HTERT RPE-1 (cell line): ENCODE results near the gene KXD1.
"Not testable (repeated sequence)": the region's sequence is repeated elsewhere in the genome, so short reads cannot be mapped to it uniquely, and the experiment has no call there.

Experiments used
- in situ Hi-C: fragments of 300-500 bp; cut with MboI; formaldehyde crosslinking; loops from 4 replicates; pipeline ENCODE4 v1.14.3; 2020; ENCODE audit warnings: low sequenced_read_pairs

KXD1 gene

DNA sequence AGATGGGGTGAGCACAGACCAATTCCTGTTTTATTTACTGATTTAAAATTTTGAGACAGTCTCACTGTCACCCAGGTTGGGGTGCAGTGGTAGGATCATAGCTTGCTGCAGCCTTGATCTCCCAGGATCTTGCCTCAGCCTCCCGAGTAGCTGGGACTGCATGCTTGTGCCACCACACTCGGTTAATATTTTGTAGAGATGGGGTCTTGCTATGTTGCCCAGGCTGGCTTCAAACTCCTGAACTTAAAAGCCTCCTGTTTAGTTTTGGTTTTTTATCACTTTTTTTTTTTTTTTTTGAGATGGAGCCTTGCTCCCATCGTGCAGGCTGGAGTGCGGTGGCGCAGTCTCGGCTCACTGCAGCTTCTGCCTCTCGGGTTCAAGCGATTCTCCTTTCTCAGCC is 18.7 kb downstream of the KXD1 start:
- in situ Hi-C loops: no loop called here

GRCh38 chr19:18577365-18577914 is 19.8 kb downstream of the KXD1 start:
- in situ Hi-C loops: no loop called here

DNA sequence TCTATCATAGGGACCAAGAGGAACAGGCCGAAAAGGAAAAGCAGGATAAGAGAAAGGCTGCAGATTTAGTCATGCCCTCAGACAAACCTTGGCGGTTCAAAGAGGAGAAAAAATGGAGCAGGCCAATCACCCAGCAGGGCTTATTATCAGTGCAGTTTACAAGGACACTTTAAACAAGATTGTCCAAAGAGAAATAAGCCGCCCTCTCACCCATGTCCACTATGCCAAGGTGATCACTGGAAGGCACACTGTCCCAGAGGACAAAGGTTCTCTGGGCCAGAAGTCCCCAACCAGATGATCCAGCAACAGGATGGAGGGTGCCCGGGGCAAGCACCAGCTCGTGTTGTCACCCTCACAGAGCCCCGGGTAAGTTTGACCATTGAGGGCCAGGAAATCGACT is 22.6 kb downstream of the KXD1 start:
- in situ Hi-C loops: no loop called here

GRCh38 chr19:18586306-18586705 is 28.6 kb downstream of the KXD1 start:
- in situ Hi-C loops: no loop called here

DNA sequence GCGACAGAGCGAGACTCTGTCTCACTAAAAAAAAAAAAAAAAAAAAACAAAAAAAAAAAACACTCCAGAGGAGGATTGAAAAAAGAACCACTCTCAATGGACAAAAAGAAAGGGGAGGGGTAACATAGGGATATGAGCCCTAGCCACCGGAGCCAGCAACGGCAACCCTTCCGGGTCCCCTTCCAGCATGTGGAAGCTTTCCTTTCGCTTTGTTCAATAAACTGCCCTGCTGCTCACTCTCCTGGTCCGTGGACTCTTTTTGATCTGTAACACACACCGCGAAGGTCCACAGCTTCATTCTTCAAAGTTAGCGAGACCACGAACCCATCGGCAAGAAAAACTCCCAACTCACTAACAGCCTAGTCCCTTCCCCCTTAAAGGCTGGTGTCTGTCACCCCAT is 29.9 kb downstream of the KXD1 start:
- in situ Hi-C loops: no loop called here

DNA sequence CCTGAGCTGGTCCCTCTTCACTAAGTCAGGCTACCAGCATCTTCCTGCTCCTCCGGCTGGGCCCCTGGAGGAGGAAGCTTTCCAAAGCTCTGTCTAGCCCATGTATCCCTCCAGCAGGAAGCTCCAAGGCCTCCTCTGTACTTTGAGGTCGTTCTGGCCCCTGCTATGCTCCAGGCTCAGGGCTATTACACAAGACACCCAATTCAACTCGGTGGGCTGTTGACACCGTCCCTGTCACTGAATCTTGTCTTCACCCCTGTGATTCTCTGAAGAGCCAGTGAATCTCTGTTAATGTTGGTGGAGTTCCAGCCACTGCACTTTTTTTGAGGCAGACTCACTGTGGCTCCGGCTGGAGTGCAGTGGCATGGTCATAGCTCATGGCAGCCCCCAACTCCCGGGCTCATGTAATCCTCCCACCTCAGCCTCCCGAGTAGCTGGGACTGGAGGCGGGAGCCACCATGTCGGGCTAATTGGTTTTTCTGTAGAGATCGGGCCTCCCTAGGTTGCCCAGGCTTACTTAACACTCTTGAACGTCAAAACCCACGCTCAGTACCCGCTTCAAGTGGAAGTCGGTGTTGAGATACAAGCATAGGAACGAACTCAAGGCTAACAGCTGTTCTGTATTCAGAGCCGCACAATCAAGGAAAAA is 30.4 kb downstream of the KXD1 start:
- in situ Hi-C loops: no loop called here

DNA sequence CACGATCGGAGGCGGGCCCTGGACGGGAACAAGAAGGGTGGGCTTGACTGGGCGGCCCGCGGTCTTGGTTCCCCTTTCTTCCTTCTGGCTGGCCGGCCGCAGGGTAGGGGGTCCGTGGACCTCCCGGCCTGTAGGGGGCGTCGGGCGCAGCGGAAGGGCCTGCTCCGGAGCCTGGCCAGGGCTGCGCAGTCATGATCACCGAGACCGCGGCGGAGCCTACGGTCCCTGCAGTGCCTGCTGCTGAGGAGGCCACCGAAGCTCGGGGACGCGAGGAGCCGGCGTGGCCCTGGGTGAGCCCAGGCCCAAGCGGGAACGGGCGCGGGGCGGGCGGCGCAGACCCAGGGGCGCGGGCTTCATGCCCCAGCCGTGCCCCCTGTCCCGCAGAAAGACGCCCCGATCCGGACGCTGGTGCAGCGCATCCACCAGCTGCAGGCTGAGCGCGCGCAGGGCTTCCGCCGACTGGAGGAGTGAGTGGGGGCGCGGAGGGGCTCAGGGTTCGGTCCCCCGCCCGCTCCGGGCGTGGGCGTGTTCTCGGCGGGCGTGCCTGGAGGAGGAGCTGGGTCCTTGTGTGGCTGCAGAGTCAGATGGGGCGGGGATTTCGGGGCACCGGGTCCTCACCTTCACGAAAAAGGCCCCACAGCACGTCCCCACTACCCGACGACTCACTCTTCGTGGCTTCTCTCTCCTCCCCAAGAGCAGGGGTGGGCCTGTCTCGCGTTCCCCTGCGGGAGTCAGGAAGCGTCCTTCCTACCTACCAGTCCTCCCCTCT is 31.1 kb downstream of the KXD1 start, which contains the start of gene REX1BD:
Gene REX1BD (plus strand): TSS at position 188 of the 769 bp plus-strand sequence. CDS start 4 bp downstream, at position 192.
- in situ Hi-C loops: no loop called here

GRCh38 chr19:18589380-18590272 is 32.0 kb downstream of the KXD1 start:
- in situ Hi-C loops: no loop called here

- in situ Hi-C loops: no loop called here
Measured at GRCh38 chr19:18590273-18591272, 32.9 kb downstream of the KXD1 start.

- in situ Hi-C loops: no loop called here
Measured at GRCh38 chr19:18591735-18592385, 34.2 kb downstream of the KXD1 start.

- in situ Hi-C loops: not testable (repeated sequence)
Measured at GRCh38 chr19:18592732-18593131, 35.1 kb downstream of the KXD1 start.

- in situ Hi-C loops: no loop called here
Measured at GRCh38 chr19:18593367-18594095, 35.9 kb downstream of the KXD1 start.

DNA sequence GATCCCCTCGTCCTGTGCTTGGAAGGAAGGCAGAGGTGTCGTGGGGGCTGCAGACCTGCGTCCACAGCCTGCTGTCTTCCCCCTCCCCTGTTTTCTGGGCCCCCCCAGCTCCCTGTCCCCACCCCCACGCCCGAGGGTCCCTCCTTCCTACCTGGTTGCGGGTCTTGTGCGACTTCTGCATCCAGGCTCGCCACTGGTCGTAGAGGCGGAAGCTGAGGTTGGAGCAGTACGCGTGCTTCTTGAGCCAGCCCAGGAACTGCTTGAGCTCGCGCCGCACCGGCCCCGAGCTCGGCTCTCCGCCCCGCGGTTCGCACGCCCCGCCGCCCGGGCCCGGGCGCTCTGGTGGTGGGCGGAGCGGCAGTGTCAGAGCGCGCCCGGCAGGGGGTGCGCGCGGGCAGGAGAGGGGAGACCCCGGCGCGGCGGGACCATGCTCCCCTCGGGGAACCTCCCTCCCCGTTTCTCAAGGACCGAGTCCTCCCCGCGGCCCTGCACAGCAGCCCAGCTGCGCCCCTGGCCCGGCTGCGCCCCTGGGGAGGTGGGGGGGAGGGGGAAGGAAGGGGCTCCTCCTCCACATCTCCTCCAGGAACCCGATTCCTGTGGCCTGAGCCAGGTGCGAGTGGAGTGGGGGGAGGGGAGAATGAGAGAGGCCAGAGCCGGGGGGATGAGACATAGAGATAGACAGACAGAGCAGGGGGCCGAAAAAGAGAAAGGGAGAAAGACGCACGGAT is 36.6 kb downstream of the KXD1 start:
- in situ Hi-C loops: no loop called here

DNA sequence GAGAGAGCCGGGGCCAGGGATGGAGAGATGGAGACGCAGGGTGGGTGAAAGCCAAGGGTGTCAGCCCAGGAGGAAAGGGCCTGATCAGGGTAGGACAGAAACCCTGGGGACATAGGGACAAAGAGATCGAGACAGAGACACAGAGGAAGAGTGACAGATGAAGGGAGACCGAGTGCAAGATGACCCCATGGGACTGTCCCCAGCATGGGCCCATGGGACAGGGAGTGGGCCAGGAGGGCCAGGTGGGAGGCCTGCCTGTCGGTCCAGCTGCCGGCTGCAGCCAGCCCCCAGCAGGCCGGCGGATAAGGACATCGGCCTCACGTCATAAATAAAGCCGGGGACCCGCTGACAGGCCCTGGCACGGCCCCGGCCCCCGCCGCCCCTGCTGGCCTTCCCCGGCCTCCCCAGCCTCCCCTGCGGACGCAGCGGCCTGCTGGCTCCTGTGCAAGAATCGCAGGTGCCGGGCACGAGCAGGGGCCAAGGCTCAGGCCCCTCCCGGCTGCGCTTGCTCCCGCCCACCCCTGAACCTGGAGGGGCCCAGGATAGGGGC is 37.2 kb downstream of the KXD1 start:
- in situ Hi-C loops: no loop called here

DNA sequence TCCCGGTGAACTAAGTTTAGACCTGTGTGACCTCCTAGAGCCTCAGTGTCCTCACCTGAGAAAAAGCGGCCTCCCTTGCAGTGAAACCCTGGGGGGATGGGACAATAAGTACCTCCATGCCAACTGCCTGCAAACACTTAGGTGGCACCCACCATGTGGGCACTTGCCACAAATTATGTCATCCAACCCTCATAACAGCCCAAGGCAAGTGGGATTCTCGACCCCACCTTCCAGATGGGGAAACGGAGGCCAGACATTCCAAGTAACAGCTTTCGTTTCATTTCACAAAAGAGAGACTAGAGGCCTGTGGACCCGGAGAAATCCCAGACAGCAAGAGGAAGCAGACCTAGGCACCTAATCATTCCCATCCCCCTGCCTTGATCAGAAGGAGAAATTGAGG is 37.8 kb downstream of the KXD1 start:
- in situ Hi-C loops: no loop called here

GRCh38 chr19:18596752-18597157 is 39.1 kb downstream of the KXD1 start:
- in situ Hi-C loops: no loop called here

- in situ Hi-C loops: no loop called here
Measured at GRCh38 chr19:18597809-18598660, 40.4 kb downstream of the KXD1 start.
